Measurements from ENCODE around the gene PARP1.

The PARP1 gene

DNA sequence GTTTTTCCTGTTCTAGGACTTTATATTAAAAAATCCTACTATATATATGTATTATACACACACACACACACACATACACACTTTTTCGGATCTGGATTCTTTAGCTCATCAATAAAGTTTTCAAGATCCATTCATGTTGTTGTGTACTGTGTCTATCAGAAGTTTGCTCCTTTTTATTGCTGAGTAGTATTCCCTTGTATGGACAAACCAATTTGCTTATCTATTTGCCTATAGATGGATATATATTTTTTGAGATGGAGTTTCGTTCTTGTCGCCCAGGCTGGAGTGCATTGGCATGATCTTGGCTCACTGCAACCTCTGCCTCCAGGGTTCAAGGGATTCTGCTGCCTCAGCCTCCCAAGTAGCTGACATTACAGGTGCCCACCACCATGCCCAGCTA is 78.7 kb downstream of the PARP1 start:
- no peak for TF ChIP-seq CTCF (IDR thresholded peaks at IDR 0.05; ENCODE audit: control insufficient read depth, extremely low read depth, insufficient read depth)
- no peak for DNase-seq (ENCODE audit: low read depth)
- H3K4me3 ChIP-seq (ENCODE audit: low read depth, low read length) = no peak overlapping the region

GRCh38 chr1:226327761-226328162 is 80.1 kb downstream of the PARP1 start:
- H3K4me3 ChIP-seq (ENCODE audit: low read depth, low read length) = no peak overlapping the region
- no peak for DNase-seq (ENCODE audit: low read depth)
- TF ChIP-seq CTCF (IDR thresholded peaks at IDR 0.05; ENCODE audit: control insufficient read depth, extremely low read depth, insufficient read depth) = no peak

DNA sequence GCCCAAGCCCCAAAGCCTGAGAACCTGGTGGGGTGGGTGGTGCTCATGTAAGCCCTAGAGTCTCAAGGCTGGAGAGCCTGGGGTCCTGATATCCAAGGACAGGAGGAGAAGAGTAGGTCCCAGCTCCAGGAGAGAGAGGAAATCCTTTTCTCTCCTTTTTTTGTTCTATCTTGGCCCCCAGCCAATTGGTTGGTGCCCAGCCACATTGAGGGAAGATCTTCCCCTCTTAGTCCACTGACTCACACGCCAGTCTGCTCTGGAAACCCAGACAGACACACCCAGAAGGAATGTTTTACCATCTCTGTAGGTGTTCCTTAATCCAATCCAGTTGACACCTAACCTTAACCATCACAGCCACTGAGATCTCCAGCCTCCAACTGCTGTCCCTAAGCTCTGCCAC is 82.7 kb downstream of the PARP1 start:
- H3K4me3 ChIP-seq (ENCODE audit: low read depth, low read length) = no peak overlapping the region
- TF ChIP-seq CTCF (IDR thresholded peaks at IDR 0.05; ENCODE audit: control insufficient read depth, extremely low read depth, insufficient read depth) = no peak
- no peak for DNase-seq (ENCODE audit: low read depth)

DNA sequence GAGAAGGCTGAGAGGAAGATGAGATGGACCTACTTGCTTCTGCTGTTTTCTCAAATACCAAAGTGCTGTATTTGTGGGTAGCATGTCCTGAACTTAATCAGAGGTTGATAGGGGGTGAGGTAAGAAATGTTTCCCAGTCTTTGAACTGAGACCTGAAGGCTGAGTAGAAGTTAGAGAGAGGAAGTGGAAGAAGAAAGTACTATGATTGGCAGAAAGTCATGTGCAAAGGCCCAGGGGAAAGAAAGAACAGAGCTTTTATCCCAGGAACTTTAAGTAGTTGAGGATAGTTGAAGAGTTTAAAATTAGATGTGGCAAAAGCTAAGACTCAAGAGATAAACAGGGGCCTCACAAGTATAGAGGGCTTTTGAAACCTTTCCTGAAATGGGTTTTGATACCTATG is 83.4 kb downstream of the PARP1 start:
- no peak for TF ChIP-seq CTCF (IDR thresholded peaks at IDR 0.05; ENCODE audit: control insufficient read depth, extremely low read depth, insufficient read depth)
- no peak overlapping the region for H3K4me3 ChIP-seq (ENCODE audit: low read depth, low read length)
- DNase-seq (ENCODE audit: low read depth) = no peak

DNA sequence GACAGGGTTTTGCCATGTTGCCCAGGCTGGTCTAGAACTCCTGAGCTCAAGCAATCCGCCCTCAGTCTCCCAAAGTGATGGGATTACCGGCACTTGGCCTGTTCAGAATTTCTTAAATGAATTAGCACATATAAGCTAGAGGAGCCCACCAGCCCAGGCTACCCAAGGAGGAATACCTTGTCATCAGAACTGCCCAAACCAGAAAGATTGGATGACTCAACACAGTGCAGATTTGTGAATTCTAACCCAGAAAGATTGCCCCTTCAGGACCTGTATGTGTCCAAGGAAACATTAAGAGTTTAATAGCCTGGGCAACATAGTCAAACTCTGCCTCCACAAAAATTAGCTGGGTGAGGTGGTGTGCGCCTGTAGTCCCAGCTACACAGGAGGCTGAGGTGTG is 84.9 kb downstream of the PARP1 start:
- DNase-seq (ENCODE audit: low read depth) = no peak
- TF ChIP-seq CTCF (IDR thresholded peaks at IDR 0.05; ENCODE audit: control insufficient read depth, extremely low read depth, insufficient read depth) = no peak

GRCh38 chr1:226320930-226321329 is 87.0 kb downstream of the PARP1 start:
- DNase-seq (ENCODE audit: low read depth) = no peak
- no peak overlapping the region for H3K4me3 ChIP-seq (ENCODE audit: low read depth, low read length)
- no peak for TF ChIP-seq CTCF (IDR thresholded peaks at IDR 0.05; ENCODE audit: control insufficient read depth, extremely low read depth, insufficient read depth)

More for the DNA sequence above, 84.9 kb downstream of the PARP1 start:
- no peak overlapping the region for H3K4me3 ChIP-seq (ENCODE audit: low read depth, low read length)

GRCh38 chr1:226318471-226318870 is 89.4 kb downstream of the PARP1 start:
- no peak overlapping the region for H3K4me3 ChIP-seq (ENCODE audit: low read depth, low read length)
- TF ChIP-seq CTCF (IDR thresholded peaks at IDR 0.05; ENCODE audit: control insufficient read depth, extremely low read depth, insufficient read depth) = no peak
- DNase-seq (ENCODE audit: low read depth) = no peak

Data from LNCaP clone FGC (cell line).